ENCODE measurements around the gene ITGB1BP1. TPM values are rescaled to one million over a fixed set of nuclear protein-coding genes. Genes with fewer than 3 reads are reported as not detected.
A peak's percentile ranks its signal among the peaks of the same experiment; 100 is the strongest.

The ITGB1BP1 gene
- total RNA-seq, 2 donors from 2014 or later: 29.0 to 34.4 TPM

DNA sequence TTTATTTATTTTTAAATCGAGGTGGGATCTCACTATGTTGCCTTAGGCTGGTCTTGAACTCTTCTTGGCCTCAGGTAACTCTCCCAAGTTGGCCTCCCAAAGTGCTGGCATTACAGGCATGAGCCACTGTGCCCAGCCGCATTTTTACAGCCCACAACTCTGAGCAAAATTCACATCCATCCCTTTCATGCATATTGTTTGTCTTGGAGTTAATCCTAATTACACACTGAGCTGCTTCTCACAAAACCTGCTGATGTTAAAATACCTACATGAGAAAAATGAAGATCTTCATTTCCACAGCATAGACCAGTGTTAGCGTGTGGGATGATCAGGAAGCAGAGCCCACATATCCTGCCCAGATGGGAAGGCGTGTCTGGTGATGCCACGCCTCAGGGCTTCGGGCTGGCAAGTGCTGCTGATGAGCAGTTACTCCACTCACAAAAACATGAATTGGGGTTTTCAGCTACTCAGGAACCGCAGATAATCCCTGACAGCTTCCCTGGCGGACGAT lies 14.6 kb downstream of the ITGB1BP1 start:
- Histone ChIP-seq H3K27me3 (no peaks in the 10 kb centered on the region), H3K4me3 (no peak overlapping the region), H3K27ac (no peak overlapping the region), H3K36me3 (peaks cover 48% of the 10 kb centered on the region), H3K4me1 (no peaks in the 10 kb centered on the region), H3K9me3 (no peaks in the 10 kb centered on the region)
- TF ChIP-seq CTCF (IDR thresholded peaks at IDR 0.05): no peak
- DNase-seq (ENCODE audit: low spot score): peak; percentile 46

- no peak for TF ChIP-seq CTCF (IDR thresholded peaks at IDR 0.05)
- DNase-seq (ENCODE audit: low spot score): peak; percentile 43
- H3K36me3 ChIP-seq: peaks cover 55% of the 10 kb centered on the region
- no peaks in the 10 kb centered on the region for H3K9me3 ChIP-seq
- H3K27ac ChIP-seq: no peak overlapping the region
- H3K4me3 ChIP-seq: no peak overlapping the region
- no peaks in the 10 kb centered on the region for H3K27me3 ChIP-seq
- no peaks in the 10 kb centered on the region for H3K4me1 ChIP-seq
Observed at GRCh38 chr2:9407363-9407811, 15.9 kb downstream of the ITGB1BP1 start.

DNA sequence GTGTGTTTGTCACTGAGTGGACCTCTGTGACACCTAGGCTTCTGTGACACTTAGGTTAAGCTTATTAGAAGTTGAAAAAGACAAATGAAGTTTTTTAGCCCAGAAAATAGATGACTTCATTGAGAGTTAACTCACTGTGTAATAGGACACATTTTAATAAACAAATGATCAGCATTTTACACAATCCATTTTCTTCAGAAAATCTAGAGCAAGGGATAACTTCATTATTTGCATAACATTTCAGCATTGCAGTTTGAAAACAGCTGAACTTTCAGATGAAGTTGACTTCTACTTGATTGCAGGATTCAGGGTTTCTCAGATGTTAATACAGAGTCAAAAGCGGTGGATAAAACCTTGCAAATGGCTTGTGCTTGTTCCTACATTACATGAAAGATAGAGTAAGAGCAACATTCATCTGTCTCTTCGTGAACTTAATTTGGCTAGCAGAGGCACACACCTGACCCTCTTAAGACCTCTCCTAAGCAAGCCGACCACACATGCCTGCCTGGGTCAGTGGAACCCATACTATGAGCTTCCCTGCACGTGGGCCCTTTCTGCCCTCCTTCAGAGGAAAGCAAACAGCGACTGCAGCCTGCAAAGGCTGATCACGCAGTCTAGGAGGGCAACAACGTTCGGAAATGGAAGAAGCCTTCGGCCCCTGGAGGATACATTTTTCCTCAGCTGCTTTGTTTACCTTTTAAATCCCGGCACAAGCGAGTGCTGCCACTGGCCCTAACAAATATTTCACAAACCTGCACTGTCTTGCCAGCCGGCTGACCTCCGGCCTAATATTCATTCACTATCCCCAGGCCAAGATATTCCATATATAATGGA lies 16.6 kb downstream of the ITGB1BP1 start:
- Histone ChIP-seq H3K36me3 (peaks cover 54% of the 10 kb centered on the region), H3K4me1 (no peaks in the 10 kb centered on the region)
- DNase-seq (ENCODE audit: low spot score): peak; percentile 44

DNA sequence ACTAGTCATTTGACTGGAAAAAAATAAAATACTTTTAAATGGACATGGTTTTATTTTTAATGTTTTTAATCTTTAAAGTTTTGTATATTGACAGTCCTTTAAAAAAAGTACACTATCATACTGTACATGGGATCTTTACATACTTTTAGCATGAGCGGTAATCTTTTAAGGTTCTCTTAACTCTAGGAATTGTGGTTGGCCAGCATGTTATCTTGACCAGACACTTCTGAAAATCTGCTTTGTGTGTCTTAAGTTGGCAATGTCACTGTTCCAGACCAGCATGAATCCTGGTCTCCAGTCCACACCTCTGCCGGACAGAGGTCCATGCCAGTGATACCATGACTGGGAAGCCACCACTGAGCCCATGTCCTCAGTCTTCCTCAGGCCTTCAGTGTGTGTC lies 17.7 kb downstream of the ITGB1BP1 start:
- TF ChIP-seq CTCF (IDR thresholded peaks at IDR 0.05): no peak
- DNase-seq (ENCODE audit: low spot score): peak; percentile 32
- Histone ChIP-seq H3K4me1 (no peaks in the 10 kb centered on the region), H3K4me3 (no peak overlapping the region), H3K36me3 (peaks cover 54% of the 10 kb centered on the region), H3K27me3 (no peaks in the 10 kb centered on the region), H3K9me3 (no peaks in the 10 kb centered on the region), H3K27ac (no peak overlapping the region)

More for the DNA sequence above, 16.6 kb downstream of the ITGB1BP1 start:
- TF ChIP-seq CTCF (IDR thresholded peaks at IDR 0.05): no peak
- Histone ChIP-seq H3K27me3 (no peaks in the 10 kb centered on the region), H3K9me3 (no peaks in the 10 kb centered on the region), H3K4me3 (no peak overlapping the region), H3K27ac (no peak overlapping the region)

GRCh38 chr2:9404451-9404850 lies 18.9 kb downstream of the ITGB1BP1 start:
- no peak for TF ChIP-seq CTCF (IDR thresholded peaks at IDR 0.05)
- no peaks in the 10 kb centered on the region for H3K9me3 ChIP-seq
- H3K4me1 ChIP-seq: no peaks in the 10 kb centered on the region
- no peak overlapping the region for H3K27ac ChIP-seq
- H3K36me3 ChIP-seq: peaks cover 46% of the 10 kb centered on the region
- no peak for DNase-seq (ENCODE audit: low spot score)
- no peak overlapping the region for H3K4me3 ChIP-seq
- no peaks in the 10 kb centered on the region for H3K27me3 ChIP-seq
